Adrenal gland (tissue), 5 donors: ENCODE data around the gene NIPBL.

Experiments used
- CTCF ChIP-seq, 6 experiments: fragments of 450-650 bp in 4 of 6; fragments of 200-600 bp in 2 of 6; sonication (generic) in 1 of 6; IDR thresholded peaks; 1 replicate in 5 of 6; 2 replicates in 1 of 6; pipeline versions ENCODE4 v1.5.1 to v1.8.0; 2016 to 2021; ENCODE audit warnings: antibody characterized with exemption in 6 of 6, mild to moderate bottlenecking in 2 of 6, moderate library complexity in 1 of 6
- POLR2A ChIP-seq, 2 donors: fragments of 450-650 bp; IDR thresholded peaks; one replicate each; pipeline ENCODE4 v1.6.1; 2017; ENCODE audit warnings: antibody characterized with exemption in 2 of 2, mild to moderate bottlenecking in 2 of 2, moderate library complexity in 1 of 2
- donor health status: DM: no; HTN: no; CAD: no.

DNA sequence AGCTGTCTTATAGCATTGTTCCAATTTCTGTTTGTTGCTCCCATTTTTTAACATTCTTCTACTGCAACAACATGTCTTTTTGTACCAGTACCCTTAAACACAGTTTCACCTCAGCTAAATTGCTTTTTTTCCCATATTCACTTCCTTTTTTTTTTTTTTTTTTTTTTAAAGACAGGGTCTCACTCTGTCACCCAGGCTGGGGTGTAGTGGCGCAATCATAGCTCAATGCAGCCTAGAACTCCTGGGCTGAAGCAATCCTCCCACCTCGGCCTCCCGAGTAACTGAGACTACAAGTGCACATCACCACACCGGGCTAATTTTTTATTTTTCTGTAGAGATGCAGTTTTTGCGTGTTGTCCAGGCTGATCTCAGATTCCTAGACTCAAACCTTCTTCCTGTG is 161.3 kb downstream of the NIPBL start:
- TF ChIP-seq CTCF (IDR thresholded peaks at IDR 0.05) (no peak), POLR2A (IDR thresholded peaks at IDR 0.05) (no peak)
